ENCODE data around the gene SLC25A45. TPM values are rescaled to one million over a fixed set of nuclear protein-coding genes. Genes with fewer than 3 reads are reported as not detected.

Gene SLC25A45
- total and polyA plus RNA-seq, 2 of the 4 experiments (the other 2 are of a cell fraction) = 0.72 to 1.2 TPM

DNA sequence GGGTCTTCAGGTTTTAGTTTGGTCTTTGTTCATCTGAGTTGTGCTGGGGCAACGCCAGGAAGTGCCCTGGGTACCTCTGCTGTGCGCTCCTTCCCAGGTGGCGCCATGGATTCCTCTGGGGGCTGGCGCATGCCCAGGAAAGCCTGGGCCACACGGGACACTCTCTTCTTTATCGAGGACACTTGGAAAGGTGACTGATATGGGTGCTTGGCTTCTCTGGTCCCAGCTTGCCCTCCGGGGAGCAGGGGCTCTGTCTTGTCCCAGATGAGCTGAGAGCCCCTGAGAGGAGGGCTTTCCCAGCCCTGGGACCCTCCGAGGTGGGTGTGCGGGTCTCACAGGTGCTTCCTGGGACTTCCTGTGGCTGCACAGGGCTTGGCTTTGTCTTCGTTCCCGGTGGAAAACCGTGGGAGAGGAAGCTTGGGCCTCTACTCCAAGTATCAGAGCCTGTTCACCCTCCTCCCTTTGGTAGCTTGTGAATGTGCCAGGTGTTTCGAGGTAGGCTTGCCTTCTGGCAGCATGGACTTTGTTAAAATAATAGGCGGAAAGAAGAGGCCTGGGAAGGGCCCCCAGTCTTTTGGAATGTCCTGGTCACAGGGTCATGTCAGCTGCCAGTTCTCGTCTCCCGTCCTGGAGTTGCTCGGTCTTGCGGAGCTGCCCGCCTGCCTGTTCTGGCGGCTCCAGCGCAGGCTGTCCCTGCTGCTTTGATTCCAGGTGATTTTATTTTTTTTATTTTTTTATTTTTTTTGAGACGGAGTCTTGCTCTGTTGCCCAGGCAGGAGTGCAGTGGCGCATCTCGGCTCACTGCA lies 30.0 kb upstream of the SLC25A45 start:
- no peak overlapping the region for H4K5ac ChIP-seq (ENCODE audit: low read depth, low read length)
- H4K8ac ChIP-seq (ENCODE audit: low read depth in 2 of 2, low read length in 2 of 2) = no peak overlapping the region
- H4K20me1 ChIP-seq (ENCODE audit: insufficient read depth, low read length) = peaks cover 6% of the 10 kb centered on the region; the same call in 1 of the 2 replicates
- in situ Hi-C loops (cut with MboI; ENCODE audit: low sequenced_read_pairs) = loop anchor here (5.0 kb wide), 1 partner anchor 100 kb away; no protein-coding TSS in a partner anchor
- H3K9ac ChIP-seq (ENCODE audit: low read depth, low read length) = no peak overlapping the region
- no peak overlapping the region for H3K4ac ChIP-seq (ENCODE audit: low read depth, low read length)
- H2BK120ac ChIP-seq (ENCODE audit: low read depth, low read length) = no peak overlapping the region
- CTCF ChIA-PET = no interaction called here
- ATAC-seq (ENCODE audit: low read depth) = no peak
- no peaks in the 10 kb centered on the region for H3K9me1 ChIP-seq (ENCODE audit: insufficient read depth, low read length)
- WGBS, 2 experiments (ENCODE audit: extremely low coverage in 2 of 2, insufficient read length in 1 of 2) = 73% methylated on average over 2 of the region's 24 CpGs; no CpG with 5 or more reads in 1 of the 2 experiments
- intact Hi-C loops (cut with micrococcal nuclease) = no loop called here
- BruUV-seq (replicated peaks) = no TSS peak
- no peak overlapping the region for H3K56ac ChIP-seq (ENCODE audit: extremely low read depth, insufficient read depth, low read length)
- H3K4me3 ChIP-seq (ENCODE audit: insufficient read depth, low read depth, low read length) = no peak overlapping the region
- no peak overlapping the region for H2BK5ac ChIP-seq (ENCODE audit: low read depth, low read length, poor library complexity, severe bottlenecking)
- no peak overlapping the region for H2AK5ac ChIP-seq (ENCODE audit: low read depth, low read length)
- dilution Hi-C loops (cut with HindIII; ENCODE audit: low sequenced_read_pairs, unreplicated experiment) = no loop called here
- peaks cover 0 to 55% of the 10 kb centered on the region in 2 experiments; a peak in 3 of 4 replicates for H3K79me1 ChIP-seq (ENCODE audit: low read depth in 1 of 2, low read length in 2 of 2)
- H2BK15ac ChIP-seq (ENCODE audit: low read depth, low read length) = no peak overlapping the region
- H2BK20ac ChIP-seq (ENCODE audit: low read depth, low read length) = no peak overlapping the region
- H3K4me1 ChIP-seq (ENCODE audit: control insufficient read depth, insufficient read depth, low read length) = peaks cover 14% of the 10 kb centered on the region
- H3K27me3 ChIP-seq (ENCODE audit: control insufficient read depth, insufficient read depth, low read length) = no peaks in the 10 kb centered on the region
- H3K18ac ChIP-seq (ENCODE audit: low read depth, low read length) = no peak overlapping the region
- H3K27ac ChIP-seq (ENCODE audit: insufficient read depth, low read length) = no peak overlapping the region
- H3K36me3 ChIP-seq (ENCODE audit: control insufficient read depth, insufficient read depth, low read length) = peaks cover 33% of the 10 kb centered on the region
- DNase-seq = no peak
- H3K4me2 ChIP-seq (ENCODE audit: low read depth, low read length) = no peak overlapping the region
- no peak overlapping the region for H3K23ac ChIP-seq (ENCODE audit: low read depth, low read length)
- no peak overlapping the region for H2AK9ac ChIP-seq (replicated peaks; ENCODE audit: low read depth, low read length, poor library complexity)
- H2AFZ ChIP-seq (replicated peaks; ENCODE audit: low read length, poor library complexity) = no peak overlapping the region
- no peak overlapping the region for H4K91ac ChIP-seq (ENCODE audit: insufficient read depth, low read depth, low read length)
- no peak overlapping the region for H3K14ac ChIP-seq (replicated peaks; ENCODE audit: low read depth, low read length)
- POLR2A ChIA-PET (ENCODE audit: unreplicated experiment) = no interaction called here
- H3K9me3 ChIP-seq (ENCODE audit: control insufficient read depth, insufficient read depth, low read length) = no peaks in the 10 kb centered on the region
- TF ChIP-seq MAFK (IDR thresholded peaks at IDR 0.05; ENCODE audit: low read depth, low read length) = no peak
- no peak for TF ChIP-seq RFX5 (IDR thresholded peaks at IDR 0.05; ENCODE audit: low read depth, low read length)
- no peak for TF ChIP-seq CEBPB (IDR thresholded peaks at IDR 0.05; ENCODE audit: low read depth, low read length)
- TF ChIP-seq RAD21 (IDR thresholded peaks at IDR 0.05; ENCODE audit: low read length) = no peak
- TF ChIP-seq USF2 (IDR thresholded peaks at IDR 0.05; ENCODE audit: low read depth, low read length) = no peak
- no peak for TF ChIP-seq ELK1 (IDR thresholded peaks at IDR 0.05; ENCODE audit: borderline replicate concordance, low read depth, low read length)
- no peak for TF ChIP-seq MAZ (IDR thresholded peaks at IDR 0.05; ENCODE audit: borderline replicate concordance, low read depth, low read length)
- no peak for TF ChIP-seq POLR2A (IDR thresholded peaks at IDR 0.05; ENCODE audit: low read depth, low read length)
- TF ChIP-seq CHD1 (IDR thresholded peaks at IDR 0.05; ENCODE audit: low read depth, low read length) = no peak
- no peak for TF ChIP-seq MXI1 (IDR thresholded peaks at IDR 0.05; ENCODE audit: borderline replicate concordance, low read depth, low read length)
- TF ChIP-seq FOS (IDR thresholded peaks at IDR 0.05; ENCODE audit: low read depth, low read length) = no peak
- TF ChIP-seq RCOR1 (IDR thresholded peaks at IDR 0.05; ENCODE audit: insufficient replicate concordance, low read length) = no peak
- TF ChIP-seq SMC3 (IDR thresholded peaks at IDR 0.05; ENCODE audit: low read depth, low read length) = no peak
- TF ChIP-seq BHLHE40 (IDR thresholded peaks at IDR 0.05; ENCODE audit: low read depth, low read length) = no peak
- TF ChIP-seq CTCF (conservative IDR thresholded peaks at IDR 0.05; ENCODE audit: low read depth, low read length) = no peak
